ENCODE data around the gene OR6C74. TPM values are rescaled to one million over a fixed set of nuclear protein-coding genes. Genes with fewer than 3 reads are reported as not detected.

The OR6C74 gene
- total RNA-seq, result not detected
- not detected for polyA plus RNA-seq (ENCODE audit: insufficient read length in 6 of 6)
- long read RNA-seq, donor 1, result 0 reads
- long read RNA-seq, donor 2, result 0 reads
- long read RNA-seq, donor 3, result 0 reads
- long read RNA-seq, donor 4, result 0 reads
- long read RNA-seq, donor 5, result 0 reads
- long read RNA-seq, donor 6, result 0 reads
- long read RNA-seq, donor 7, result 0 reads
- long read RNA-seq, donor 8, result 0 reads
- long read RNA-seq, donor 9, result 0 reads
- long read RNA-seq, donor 10, result 0 reads
- long read RNA-seq, donor 11, result 0 reads
- long read RNA-seq, donor 12, result 0 reads

DNA sequence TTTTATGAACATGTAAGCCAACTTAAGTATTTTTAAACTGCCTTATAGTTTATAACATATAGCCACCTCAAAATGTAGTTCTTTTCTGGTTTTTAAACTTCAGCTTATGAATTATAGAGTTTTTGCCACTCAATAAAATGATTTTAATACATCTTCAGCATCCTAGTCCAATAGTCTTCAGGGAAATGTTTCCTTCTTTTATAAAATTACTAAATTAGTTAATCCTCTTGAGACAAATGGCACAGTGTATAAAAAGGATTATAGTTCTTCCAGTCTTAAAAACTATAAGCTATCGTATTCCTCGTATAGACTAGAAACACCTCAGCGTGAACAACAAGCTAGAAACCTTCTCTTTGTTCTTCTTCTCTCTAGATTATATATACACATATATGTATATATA lies at the start of gene OR6C74:
Gene OR6C74 (plus strand): TSS at position 301 of the 400 bp plus-strand sequence. CDS start 2,679 bp downstream, outside the sequence.
- intact Hi-C loops (cut with DNase I), result no loop called here
- no peak for DNase-seq
- TF ChIP-seq, protein P1, sequence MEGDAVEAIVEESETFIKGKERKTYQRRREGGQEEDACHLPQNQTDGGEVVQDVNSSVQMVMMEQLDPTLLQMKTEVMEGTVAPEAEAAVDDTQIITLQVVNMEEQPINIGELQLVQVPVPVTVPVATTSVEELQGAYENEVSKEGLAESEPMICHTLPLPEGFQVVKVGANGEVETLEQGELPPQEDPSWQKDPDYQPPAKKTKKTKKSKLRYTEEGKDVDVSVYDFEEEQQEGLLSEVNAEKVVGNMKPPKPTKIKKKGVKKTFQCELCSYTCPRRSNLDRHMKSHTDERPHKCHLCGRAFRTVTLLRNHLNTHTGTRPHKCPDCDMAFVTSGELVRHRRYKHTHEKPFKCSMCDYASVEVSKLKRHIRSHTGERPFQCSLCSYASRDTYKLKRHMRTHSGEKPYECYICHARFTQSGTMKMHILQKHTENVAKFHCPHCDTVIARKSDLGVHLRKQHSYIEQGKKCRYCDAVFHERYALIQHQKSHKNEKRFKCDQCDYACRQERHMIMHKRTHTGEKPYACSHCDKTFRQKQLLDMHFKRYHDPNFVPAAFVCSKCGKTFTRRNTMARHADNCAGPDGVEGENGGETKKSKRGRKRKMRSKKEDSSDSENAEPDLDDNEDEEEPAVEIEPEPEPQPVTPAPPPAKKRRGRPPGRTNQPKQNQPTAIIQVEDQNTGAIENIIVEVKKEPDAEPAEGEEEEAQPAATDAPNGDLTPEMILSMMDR (IDR thresholded peaks at IDR 0.05), result no peak
- Histone ChIP-seq H3K36me3 (no peaks in the 10 kb centered on the region), H3K27me3 (no peaks in the 10 kb centered on the region), H3K4me3 (no peak within 1 kb of the TSS), H3K4me1 (no peaks in the 10 kb centered on the region), H3K27ac (no peak within 1 kb of the TSS), H3K9me3 (no peaks in the 10 kb centered on the region)
- no peak for ATAC-seq

DNA sequence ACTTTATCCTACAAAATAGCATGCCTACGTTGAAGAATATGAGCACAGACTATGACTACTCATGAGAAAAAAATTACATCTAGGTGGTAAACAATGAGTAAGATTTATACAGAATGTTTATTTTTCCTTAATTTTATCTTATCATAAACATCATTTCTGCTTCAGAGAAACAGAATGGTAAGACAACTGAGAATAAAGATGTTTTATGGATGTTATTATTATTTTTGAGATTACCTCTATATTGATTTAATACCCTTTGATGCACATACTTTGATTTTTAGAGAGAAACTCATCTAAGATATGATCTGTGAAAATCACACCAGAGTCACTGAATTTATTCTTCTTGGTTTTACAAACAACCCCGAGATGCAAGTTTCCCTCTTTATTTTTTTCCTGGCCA lies 23.7 kb upstream of the OR6C74 start, which contains the start of gene OR10A7:
Gene OR10A7 (plus strand): TSS at position 301 of the 400 bp plus-strand sequence. CDS start 0 bp downstream, at position 301.
- intact Hi-C loops (cut with DNase I), result no loop called here

DNA sequence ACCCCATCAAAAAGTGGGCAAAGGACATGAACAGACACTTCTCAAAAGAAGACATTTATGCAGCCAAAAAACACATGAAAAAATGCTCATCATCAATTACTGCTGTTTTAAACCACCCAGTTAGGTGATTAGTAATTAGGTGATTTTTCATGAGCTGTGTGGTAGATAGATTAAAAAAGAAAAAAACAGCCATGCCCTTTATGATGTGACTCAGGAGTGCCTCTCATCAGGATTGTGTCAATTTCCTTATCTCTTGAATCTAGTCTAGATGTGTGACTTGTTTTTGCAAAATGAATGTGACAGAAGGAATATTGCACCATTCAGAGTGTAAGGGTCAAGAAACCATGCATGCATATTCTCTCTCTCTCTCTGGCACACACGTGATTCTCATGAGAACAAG lies 17.9 kb upstream of the OR6C74 start:
- Histone ChIP-seq H3K36me3 (no peaks in the 10 kb centered on the region), H3K4me1 (no peaks in the 10 kb centered on the region), H3K27ac (no peak overlapping the region), H3K4me3 (no peak overlapping the region), H3K27me3 (no peaks in the 10 kb centered on the region), H3K9me3 (no peaks in the 10 kb centered on the region)
- ATAC-seq (no peak), DNase-seq (no peak)
- intact Hi-C loops (cut with DNase I), result no loop called here
- TF ChIP-seq, protein P1 (IDR thresholded peaks at IDR 0.05), result no peak

More for the DNA sequence above, 23.7 kb upstream of the OR6C74 start, which contains the start of gene OR10A7:
- ATAC-seq (no peak), DNase-seq (no peak)
- no peaks in the 10 kb centered on the region for H3K9me3 ChIP-seq
- no peaks in the 10 kb centered on the region for H3K27me3 ChIP-seq
- TF ChIP-seq, protein P1 (IDR thresholded peaks at IDR 0.05), result no peak
- no peaks in the 10 kb centered on the region for H3K36me3 ChIP-seq
- H3K4me3 ChIP-seq, result no peak within 1 kb of the TSS
- H3K4me1 ChIP-seq, result no peaks in the 10 kb centered on the region
- H3K27ac ChIP-seq, result no peak within 1 kb of the TSS

- Histone ChIP-seq H3K9me3 (no peaks in the 10 kb centered on the region), H3K4me3 (no peak overlapping the region), H3K4me1 (no peaks in the 10 kb centered on the region), H3K27ac (no peak overlapping the region), H3K27me3 (no peaks in the 10 kb centered on the region), H3K36me3 (no peaks in the 10 kb centered on the region)
- DNase-seq (no peak), ATAC-seq (no peak)
- TF ChIP-seq, protein P1 (IDR thresholded peaks at IDR 0.05), result no peak
- intact Hi-C loops (cut with DNase I), result no loop called here
These were observed 16.8 kb upstream of the OR6C74 start for GRCh38 chr12:55227643-55228042.

- no peak overlapping the region for H3K4me3 ChIP-seq
- TF ChIP-seq, protein P1 (IDR thresholded peaks at IDR 0.05), result no peak
- no peak for DNase-seq
- ATAC-seq, result no peak
- no peaks in the 10 kb centered on the region for H3K36me3 ChIP-seq
- no peaks in the 10 kb centered on the region for H3K27me3 ChIP-seq
- intact Hi-C loops (cut with DNase I), result no loop called here
- no peaks in the 10 kb centered on the region for H3K9me3 ChIP-seq
- no peak overlapping the region for H3K27ac ChIP-seq
- no peaks in the 10 kb centered on the region for H3K4me1 ChIP-seq
These were observed 1.8 kb downstream of the OR6C74 start for GRCh38 chr12:55246159-55246558.

Data from left lung (tissue), 14 donors.